Peyer's patch (tissue), 4 donors: ENCODE data around the gene ZBTB20.

Experiments
- POLR2A ChIP-seq, 2 donors: fragments of 450-650 bp; IDR thresholded peaks; one replicate each; pipeline ENCODE4 v1.5.1; 2017; ENCODE audit warnings: antibody characterized with exemption in 2 of 2, mild to moderate bottlenecking in 2 of 2, moderate library complexity in 2 of 2
- TF ChIP-seq, protein P1 (sequence below), 6 experiments: fragments of 450-650 bp in 4 of 6; fragments of 200-600 bp in 2 of 6; sonication (generic) in 1 of 6; IDR thresholded peaks; one replicate each; pipeline ENCODE4 v1.5.1; 2017 to 2019; ENCODE audit warnings: antibody characterized with exemption in 6 of 6, mild to moderate bottlenecking in 3 of 6, moderate library complexity in 1 of 6

DNA sequence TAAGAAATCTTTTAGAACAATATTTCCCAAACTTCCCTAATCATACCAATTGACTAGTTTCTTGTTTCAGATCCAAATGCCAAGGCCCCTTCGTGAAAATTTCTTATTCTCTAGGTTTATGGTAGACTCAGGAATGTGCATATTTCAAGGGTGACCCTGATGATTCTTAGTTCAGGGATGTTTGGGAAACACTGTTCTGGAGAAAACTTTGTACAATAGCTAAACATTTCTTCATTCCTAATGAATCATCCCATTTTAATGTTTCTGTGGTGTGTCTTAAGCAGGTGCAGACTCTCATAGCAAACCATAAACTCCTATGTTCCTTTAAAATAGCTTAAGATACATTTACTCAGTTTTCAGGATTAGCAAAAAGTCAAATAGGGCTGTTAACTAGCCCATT lies 538.8 kb downstream of the ZBTB20 start:
- TF ChIP-seq, protein P1, sequence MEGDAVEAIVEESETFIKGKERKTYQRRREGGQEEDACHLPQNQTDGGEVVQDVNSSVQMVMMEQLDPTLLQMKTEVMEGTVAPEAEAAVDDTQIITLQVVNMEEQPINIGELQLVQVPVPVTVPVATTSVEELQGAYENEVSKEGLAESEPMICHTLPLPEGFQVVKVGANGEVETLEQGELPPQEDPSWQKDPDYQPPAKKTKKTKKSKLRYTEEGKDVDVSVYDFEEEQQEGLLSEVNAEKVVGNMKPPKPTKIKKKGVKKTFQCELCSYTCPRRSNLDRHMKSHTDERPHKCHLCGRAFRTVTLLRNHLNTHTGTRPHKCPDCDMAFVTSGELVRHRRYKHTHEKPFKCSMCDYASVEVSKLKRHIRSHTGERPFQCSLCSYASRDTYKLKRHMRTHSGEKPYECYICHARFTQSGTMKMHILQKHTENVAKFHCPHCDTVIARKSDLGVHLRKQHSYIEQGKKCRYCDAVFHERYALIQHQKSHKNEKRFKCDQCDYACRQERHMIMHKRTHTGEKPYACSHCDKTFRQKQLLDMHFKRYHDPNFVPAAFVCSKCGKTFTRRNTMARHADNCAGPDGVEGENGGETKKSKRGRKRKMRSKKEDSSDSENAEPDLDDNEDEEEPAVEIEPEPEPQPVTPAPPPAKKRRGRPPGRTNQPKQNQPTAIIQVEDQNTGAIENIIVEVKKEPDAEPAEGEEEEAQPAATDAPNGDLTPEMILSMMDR (IDR thresholded peaks at IDR 0.05), result no peak
- no peak for TF ChIP-seq POLR2A (IDR thresholded peaks at IDR 0.05)
